Activated T-cell treated with anti-CD3 and anti-CD28 coated beads, Interleukin-2, amount 50 U/mL, for 72 hours (primary cell): ENCODE measurements around the gene LENG9. TPM values are rescaled to one million over a fixed set of nuclear protein-coding genes. Genes with fewer than 3 reads are reported as not detected.
"Not testable (repeated sequence)": the region's sequence is repeated elsewhere in the genome, so short reads cannot be mapped to it uniquely, and the experiment has no call there.

ENCODE experiments used
- ATAC-seq, 2 donors: fragments of 150-1000 bp; cut with Tn5 transposase; replicated peaks in 1 of 2; 2 replicates each; pipeline ENCODE4 v1.10.0; 2021; ENCODE audit warnings: moderate library complexity in 2 of 2, mild to moderate bottlenecking in 1 of 2
- DNase-seq, 2 donors: peaks; one replicate each; pipeline ENCODE4 v3.0.0; 2021 to 2022; ENCODE audit warnings: mixed read lengths in 1 of 2
- H3K27ac Mint-ChIP-seq: one replicate; pipeline ENCODE4 v1.8.0; 2022; ENCODE audit warnings: mild to moderate bottlenecking, moderate library complexity, mixed read lengths
- H3K27me3 Mint-ChIP-seq: one replicate; pipeline ENCODE4 v1.8.0; 2022; ENCODE audit warnings: low read depth, mixed read lengths
- H3K36me3 Mint-ChIP-seq, 2 donors: one replicate each; pipeline ENCODE4 v1.8.0; 2022; ENCODE audit warnings: mixed read lengths in 2 of 2, mild to moderate bottlenecking in 1 of 2; ENCODE audit not compliant: insufficient read depth in 2 of 2
- H3K4me1 Mint-ChIP-seq: one replicate; pipeline ENCODE4 v1.8.0; 2022; ENCODE audit warnings: low read depth, mixed read lengths
- H3K4me3 Mint-ChIP-seq, 2 donors: one replicate each; pipeline ENCODE4 v1.8.0; 2022; ENCODE audit warnings: mild to moderate bottlenecking in 2 of 2, mixed read lengths in 2 of 2, moderate library complexity in 2 of 2
- H3K9me3 Mint-ChIP-seq, 2 donors: one replicate each; pipeline ENCODE4 v1.8.0; 2022; ENCODE audit warnings: mixed read lengths in 2 of 2
- total RNA-seq, 2 donors: library from RNA; stranded (reverse); gene quantifications; one replicate each; pipeline ENCODE4 v1.2.3, GENCODE V29; 2022

Gene LENG9
- total RNA-seq, 2 donors from 2014 or later, result 3.1 to 5.8 TPM

DNA sequence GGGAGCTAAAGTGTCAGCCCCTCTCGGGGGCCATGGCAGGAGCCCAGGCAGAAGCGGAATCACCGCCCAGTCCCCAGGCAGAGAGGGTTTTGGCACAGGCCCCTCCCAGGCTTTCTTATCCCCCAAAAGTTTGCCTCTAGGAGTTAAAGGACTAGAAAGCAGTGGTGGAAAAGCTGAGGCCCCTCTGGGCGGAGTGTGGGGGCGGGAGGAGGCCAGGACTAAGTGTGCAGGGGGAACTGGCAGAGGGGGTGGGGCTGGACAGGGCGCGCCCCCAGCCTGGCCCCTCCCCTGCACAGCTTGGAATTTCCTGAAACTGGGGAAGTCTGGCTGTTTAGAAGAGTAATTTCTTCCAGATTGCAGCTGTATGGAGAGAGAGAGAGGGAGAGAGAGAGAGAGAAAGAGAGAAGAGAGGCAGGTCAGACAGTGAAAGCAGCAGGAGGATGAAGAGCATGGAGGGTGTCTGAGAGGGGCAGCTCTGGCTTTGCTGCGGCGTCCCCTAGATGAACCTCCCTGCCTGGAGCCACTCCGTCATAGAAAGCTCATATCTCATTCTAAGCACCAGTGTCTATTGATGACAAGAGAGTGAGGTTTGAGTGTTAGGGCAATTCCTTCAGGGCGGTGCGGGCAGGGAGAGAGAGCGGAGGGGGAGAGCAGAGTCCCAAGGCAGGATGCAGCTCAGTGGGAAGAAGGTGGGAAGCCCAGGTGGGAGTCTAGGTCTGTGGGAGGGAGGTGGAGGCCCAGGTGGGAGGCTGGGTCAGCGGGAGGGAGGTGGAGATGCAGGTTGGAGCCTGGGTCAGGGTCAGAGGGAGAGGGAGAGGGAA, 9.7 kb upstream of the LENG9 start, which contains the start of gene CDC42EP5:
CDC42EP5 (minus strand) TSS at position 226 of the 821 bp plus-strand sequence. CDS start 7,749 bp downstream, outside the sequence.
- Mint-ChIP-seq H3K27me3 (peaks cover 55% of the 10 kb centered on the region), H3K9me3 (no peaks in the 10 kb centered on the region)

DNA sequence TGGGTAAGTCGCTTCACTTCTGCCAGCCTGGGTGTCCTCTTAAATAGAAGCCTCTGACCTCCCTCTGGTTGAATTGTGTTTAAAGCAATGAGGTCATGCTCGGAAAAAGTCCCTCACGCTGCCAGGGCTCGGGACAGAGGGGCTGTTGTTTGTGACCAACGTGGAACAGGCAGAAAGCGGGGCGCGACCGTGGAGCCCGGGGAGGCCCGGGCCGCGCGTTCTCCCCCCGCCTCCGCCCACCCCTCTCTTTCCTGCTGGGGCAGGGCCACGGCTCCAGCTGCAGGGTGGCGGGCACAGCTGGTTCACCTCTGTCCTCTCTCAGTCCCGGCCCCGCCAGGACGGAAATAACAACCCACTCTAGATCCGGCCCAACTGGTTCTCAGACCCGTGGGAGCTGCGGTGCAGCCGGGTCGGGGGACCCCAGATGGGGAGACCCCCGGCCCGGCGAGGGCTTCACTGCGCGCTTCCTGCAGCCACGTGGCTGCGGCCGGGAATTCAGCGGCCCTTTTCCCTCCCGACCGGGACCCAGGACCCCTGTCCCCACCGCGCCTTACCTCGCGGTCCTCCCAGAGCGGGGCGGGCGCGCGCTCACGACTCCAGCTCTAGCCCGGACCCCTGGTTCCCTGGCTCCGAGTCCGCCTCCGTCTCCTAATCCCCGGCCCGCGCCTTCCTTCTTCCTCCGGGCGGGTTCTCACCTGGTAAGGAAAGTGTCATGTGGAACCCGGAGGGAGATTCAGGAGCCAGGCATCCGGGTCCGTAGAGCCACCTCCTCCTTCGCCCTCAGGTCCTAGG, 7.6 kb upstream of the LENG9 start:
- Mint-ChIP-seq H3K4me1 (peaks cover 22% of the 10 kb centered on the region), H3K36me3 (no peaks in the 10 kb centered on the region), H3K27ac (no peak overlapping the region), H3K9me3 (no peaks in the 10 kb centered on the region), H3K27me3 (peaks cover 34% of the 10 kb centered on the region), H3K4me3 (peak overlapping the region; percentile 43 to 59)
- ATAC-seq, result peak; percentile 53 to 56
- no peak for DNase-seq

More for the DNA sequence above, 9.7 kb upstream of the LENG9 start, which contains the start of gene CDC42EP5:
- Mint-ChIP-seq H3K27ac (no peak within 1 kb of the TSS), H3K4me3 (peak within 1 kb of the TSS; percentile 1 to 2), H3K4me1 (peaks cover 22% of the 10 kb centered on the region), H3K36me3 (no peaks in the 10 kb centered on the region)
- no peak for DNase-seq
- peak in 1 of 2 donors; percentile 15 for ATAC-seq

DNA sequence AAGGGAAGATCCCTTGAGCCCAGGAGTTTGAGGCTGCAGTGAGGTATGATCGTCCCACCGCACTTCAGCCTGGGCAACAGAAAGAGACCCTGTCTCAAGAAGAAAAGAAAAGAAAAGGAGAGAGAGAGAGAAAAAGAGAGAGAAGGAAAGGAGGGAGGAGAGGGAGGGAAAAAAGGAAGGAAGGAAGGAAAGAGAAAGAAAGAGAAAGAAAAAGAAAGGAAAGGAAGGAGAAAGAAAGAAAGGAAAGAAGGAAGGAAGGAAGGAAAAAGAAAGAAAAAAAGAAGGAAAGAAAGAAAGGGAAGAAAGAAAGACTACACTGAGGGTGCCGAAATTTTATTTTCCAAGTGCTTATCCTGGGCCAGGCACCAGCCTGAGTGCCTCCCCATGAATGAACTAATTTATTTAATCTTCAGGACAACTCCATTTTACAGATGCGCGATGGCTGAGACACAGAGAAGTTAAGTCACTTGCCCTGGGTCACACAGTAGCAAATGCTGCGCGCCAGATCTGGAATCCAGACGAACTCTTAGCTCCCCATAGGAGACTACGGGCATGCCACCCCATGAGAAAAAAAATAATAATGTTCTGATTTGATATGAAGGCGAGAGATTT, 6.8 kb upstream of the LENG9 start:
- Mint-ChIP-seq H3K27me3 (peaks cover 34% of the 10 kb centered on the region), H3K27ac (no peak overlapping the region), H3K4me3 (peak overlapping the region; percentile 23 to 56), H3K4me1 (peaks cover 25% of the 10 kb centered on the region), H3K9me3 (no peaks in the 10 kb centered on the region), H3K36me3 (peaks cover 0 to 4% of the 10 kb centered on the region in 2 donors)
- peak in 1 of 2 donors; percentile 18 for ATAC-seq
- no peak for DNase-seq

DNA sequence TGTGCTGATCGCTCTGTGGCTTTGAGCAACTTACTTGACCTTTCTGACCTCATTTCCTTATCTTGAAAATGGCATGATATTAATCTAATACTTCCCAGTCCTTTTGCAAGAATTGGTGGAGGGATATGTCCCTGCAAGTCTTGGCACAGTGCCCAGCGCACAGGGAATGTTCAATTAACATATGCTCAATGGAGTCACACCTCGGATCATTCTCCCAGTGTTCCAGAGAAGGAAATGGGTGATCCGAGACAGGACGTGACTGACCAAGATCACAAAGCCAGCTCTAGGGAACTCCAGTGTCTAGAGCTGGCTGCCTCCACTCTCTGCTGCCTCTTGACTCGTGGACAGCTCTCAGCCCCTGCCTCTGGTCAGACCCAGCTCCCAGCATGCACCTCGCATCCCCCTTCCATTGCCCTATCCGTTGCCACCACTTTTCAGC, 5.9 kb upstream of the LENG9 start:
- H3K36me3 Mint-ChIP-seq, result peaks cover 0 to 6% of the 10 kb centered on the region in 2 donors
- H3K9me3 Mint-ChIP-seq, result no peaks in the 10 kb centered on the region
- no peak for ATAC-seq
- H3K27me3 Mint-ChIP-seq, result peaks cover 34% of the 10 kb centered on the region
- no peak for DNase-seq
- H3K27ac Mint-ChIP-seq, result no peak overlapping the region
- H3K4me3 Mint-ChIP-seq, result no peak overlapping the region
- H3K4me1 Mint-ChIP-seq, result peaks cover 30% of the 10 kb centered on the region

DNA sequence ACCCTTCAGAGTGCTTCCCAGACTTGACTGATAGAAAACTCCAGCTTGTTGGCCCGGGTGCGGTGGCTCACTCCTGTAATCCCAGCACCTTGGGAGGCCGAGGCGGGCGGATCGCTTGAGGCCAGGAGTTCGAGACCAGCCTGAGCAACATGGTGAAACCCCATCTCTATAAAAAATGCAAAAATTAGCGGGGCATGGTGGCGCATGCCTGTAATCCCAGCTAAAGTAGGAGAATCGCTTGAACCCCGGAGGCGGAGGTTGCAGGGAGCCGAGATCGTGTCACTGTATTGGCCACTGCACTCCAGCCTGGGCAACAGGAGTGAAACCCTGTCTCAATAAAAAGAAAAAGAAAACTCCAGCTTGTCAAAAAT, 2.5 kb upstream of the LENG9 start:
- not testable (repeated sequence) for H3K9me3 Mint-ChIP-seq
- H3K4me1 Mint-ChIP-seq, result peaks cover 35% of the 10 kb centered on the region

DNA sequence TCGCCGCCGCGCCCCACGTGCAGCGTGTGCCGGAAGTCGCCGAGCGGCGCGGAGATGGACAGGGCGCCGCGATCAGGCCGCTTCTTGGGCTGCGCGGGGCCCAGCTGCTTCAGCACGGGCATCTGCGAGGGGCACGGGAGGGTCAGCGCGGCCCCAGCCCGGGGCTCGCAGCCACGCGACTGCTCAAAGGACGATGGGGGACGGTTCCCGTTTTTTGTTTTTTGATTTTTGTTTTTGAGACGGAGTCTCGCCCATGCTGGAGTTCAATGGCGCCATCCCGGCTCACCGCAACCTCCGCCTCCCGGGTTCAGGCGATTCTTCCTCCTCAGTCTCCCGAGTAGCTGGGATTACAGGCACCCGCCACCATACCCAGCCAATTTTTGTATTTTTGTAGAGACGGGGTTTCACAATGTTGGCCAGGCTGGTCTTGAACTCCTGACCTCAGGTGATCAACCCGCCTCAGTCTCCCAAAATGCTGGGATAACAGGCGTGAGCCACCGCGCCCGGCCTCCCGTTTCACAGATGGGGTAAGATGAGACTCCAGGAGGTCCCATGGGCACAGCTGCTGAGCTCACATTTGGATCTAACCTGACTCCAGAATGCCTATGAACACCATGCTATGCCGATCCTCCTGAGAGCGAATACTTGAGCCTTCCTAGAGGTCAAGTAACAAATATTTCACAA, 2.0 kb upstream of the LENG9 start:
- ATAC-seq (no peak), DNase-seq (no peak)
- Mint-ChIP-seq H3K4me1 (peaks cover 31% of the 10 kb centered on the region), H3K9me3 (no peaks in the 10 kb centered on the region), H3K27me3 (peaks cover 18% of the 10 kb centered on the region), H3K27ac (peak overlapping the region; percentile 48), H3K36me3 (peaks cover 3 to 9% of the 10 kb centered on the region in 2 donors), H3K4me3 (peak overlapping the region; percentile 77 to 79)

More for the DNA sequence above, 2.5 kb upstream of the LENG9 start:
- not testable (repeated sequence) for DNase-seq, H3K36me3 Mint-ChIP-seq, ATAC-seq
- Mint-ChIP-seq H3K27ac (peak overlapping the region; percentile 48), H3K4me3 (peak overlapping the region; percentile 77 to 79), H3K27me3 (peaks cover 21% of the 10 kb centered on the region)

DNA sequence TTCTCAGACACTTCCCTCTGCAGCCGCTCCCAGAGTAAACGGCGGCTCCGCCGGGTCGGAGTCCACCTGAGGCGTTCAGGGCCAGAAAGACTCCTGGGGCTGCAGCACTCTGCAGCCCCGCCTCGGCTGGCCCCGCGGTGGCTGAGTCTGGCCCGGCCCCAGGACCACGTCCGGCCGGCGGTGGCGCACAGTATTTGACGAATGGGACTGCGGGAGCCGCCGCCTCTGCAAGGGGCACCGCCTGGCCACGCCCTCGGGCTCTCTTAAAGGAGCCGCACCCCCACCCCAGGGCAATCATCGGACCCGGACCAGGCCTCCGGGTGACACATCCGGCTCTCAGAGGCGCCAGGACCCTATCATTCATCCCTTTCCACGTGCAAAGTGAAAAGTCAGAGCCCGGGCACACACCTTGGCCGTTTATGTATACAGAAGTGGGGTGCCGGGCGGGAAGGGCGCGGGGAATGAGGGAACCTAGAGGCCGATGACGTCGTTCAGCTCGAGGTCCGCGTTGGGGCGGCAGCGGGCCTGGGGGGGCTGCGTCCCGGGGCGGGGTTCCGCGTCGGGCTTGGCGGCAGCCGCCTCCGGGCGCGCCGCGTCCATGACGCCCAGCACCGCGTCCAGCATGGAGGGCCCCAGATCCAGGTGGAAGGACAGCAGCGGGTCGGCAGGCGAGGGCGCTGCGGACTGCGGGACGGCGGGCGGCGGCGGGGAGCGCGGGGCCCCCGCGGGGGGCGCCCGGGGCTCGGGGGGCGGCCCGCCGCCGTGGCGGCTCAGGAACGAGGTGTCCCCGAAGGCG, 1.2 kb upstream of the LENG9 start:
- H3K27ac Mint-ChIP-seq, result peak overlapping the region; percentile 85
- peak; percentile 62 to 64 for ATAC-seq
- H3K9me3 Mint-ChIP-seq, result no peaks in the 10 kb centered on the region
- H3K36me3 Mint-ChIP-seq, result peaks cover 3 to 9% of the 10 kb centered on the region in 2 donors
- DNase-seq, result peak; percentile 93 to 94
- H3K27me3 Mint-ChIP-seq, result peaks cover 11% of the 10 kb centered on the region
- H3K4me1 Mint-ChIP-seq, result peaks cover 26% of the 10 kb centered on the region
- peak overlapping the region; percentile 83 to 85 for H3K4me3 Mint-ChIP-seq

DNA sequence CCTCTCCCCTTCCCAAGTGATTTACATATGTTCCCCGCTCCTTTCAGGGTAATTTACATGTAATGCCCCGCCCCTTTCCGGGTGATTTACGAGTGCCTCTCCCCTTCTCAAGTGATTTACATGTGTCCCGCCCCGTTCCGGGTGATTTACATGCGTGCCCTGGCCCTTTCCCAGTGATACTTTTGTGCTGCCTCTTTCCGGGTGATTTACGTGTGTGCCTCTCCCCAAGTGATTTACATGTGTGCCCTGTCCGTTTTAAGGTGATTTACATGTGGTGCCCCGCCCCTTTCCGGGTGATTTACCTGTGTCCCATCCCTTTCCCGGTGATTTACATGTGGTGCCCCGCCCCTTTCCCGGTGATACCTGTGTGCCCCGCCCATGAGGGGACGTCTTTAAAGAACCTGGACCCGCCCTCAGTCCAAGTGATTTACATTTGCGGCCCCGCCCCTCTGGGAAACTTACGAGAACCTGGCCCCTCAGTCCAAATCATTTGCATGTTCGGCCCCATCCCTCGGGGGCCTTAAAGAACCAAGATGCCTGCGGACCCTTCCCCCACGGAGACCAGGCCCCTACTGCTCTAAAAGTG, 559 bp upstream of the LENG9 start:
- DNase-seq (peak; percentile 96 to 98), ATAC-seq (peak; percentile 71 to 73)
- Mint-ChIP-seq H3K9me3 (no peaks in the 10 kb centered on the region), H3K4me3 (peak overlapping the region; percentile 83 to 85), H3K36me3 (peaks cover 3 to 9% of the 10 kb centered on the region in 2 donors), H3K27me3 (peaks cover 4% of the 10 kb centered on the region), H3K27ac (peak overlapping the region; percentile 85), H3K4me1 (peaks cover 31% of the 10 kb centered on the region)

DNA sequence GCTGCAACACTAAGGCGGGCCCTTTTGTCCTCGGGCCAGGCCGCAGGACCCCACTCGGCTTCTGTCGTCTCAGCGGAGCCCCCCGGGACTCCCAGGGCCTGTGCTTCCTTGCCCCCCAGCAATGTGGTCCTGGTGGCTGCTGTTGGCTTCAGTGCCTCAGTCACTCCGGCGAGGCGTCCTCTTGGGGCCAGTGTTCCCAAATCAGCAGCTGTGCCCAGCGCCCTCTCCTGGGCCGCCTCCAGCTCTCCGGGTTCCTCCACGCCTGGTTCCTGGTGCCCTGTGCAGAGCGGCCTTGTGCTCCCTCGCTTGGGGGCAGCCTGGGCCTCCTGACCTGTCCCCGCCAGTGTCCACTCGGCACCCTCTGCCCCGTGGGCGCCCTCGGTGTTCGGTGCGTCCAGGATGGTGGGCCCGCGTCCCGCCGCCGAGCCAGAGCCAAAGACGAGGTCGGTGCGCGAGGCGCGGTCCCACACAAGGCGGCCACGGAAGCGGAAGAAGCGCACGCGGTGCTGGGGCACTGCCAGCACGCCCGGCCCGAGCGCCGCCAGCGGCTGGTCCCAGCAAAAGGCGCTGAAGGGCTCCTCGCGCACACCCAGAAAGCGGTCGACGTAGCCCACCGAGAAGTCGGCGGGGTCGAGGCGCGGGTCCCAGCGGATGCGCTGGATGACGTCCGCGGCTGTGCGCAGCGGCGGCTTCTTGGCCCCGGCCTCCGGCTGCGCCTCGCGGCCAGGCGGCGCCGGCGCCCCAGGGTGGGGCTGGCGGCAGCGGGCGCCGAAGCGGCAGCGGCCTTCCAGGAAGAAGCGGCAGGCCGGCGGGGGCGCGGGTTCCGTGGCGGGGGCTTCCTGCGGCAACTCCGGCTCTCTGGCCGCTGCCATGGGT, 685 bp downstream of the LENG9 start:
- ATAC-seq (peak; percentile 10 to 22), DNase-seq (peak; percentile 61 to 77)
- H3K9me3 Mint-ChIP-seq, result no peaks in the 10 kb centered on the region
- H3K27me3 Mint-ChIP-seq, result no peaks in the 10 kb centered on the region
- H3K4me3 Mint-ChIP-seq, result peak overlapping the region; percentile 83 to 85
- no peak overlapping the region for H3K27ac Mint-ChIP-seq
- H3K4me1 Mint-ChIP-seq, result peaks cover 36% of the 10 kb centered on the region
- peaks cover 9 to 20% of the 10 kb centered on the region in 2 donors for H3K36me3 Mint-ChIP-seq

DNA sequence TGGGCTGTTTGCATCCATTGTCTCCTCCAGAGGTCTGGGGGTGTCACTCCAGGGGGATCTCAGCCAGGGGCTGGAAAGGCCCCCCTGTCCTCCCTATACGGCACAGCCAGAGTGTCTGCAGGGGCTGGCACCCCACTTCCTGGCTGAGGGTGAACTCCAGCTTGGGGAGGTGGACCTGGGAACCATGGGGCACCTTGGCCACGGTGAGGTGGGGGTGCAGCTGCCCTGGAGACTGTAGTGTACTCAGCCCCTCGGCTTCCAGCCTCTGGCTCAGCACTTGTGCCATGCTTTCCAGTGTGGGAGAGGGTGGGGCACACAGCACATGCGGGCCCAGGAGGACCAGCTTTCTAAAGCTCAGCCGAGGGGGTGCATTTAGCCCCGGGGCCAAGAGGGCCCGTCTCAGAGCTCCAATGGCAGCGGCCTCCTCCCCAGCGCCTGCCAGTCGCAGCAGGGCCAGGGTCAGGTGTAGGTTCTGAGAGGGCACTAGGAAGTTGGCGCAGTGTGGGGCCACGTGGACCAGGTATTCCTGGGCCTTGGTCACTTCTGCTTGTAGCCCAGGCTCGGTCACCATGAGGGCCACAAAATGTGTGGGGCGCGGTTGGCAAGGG, 1.4 kb downstream of the LENG9 start:
- Mint-ChIP-seq H3K4me1 (peaks cover 36% of the 10 kb centered on the region), H3K9me3 (no peaks in the 10 kb centered on the region), H3K36me3 (peaks cover 9 to 20% of the 10 kb centered on the region in 2 donors), H3K27ac (peak overlapping the region; percentile 79), H3K27me3 (no peaks in the 10 kb centered on the region), H3K4me3 (peak overlapping the region; percentile 79 to 85)
- DNase-seq, result no peak
- ATAC-seq, result no peak
